IMR-90 (cell line): Measurements from ENCODE around the gene GK.

Experiments used
- BHLHE40 ChIP-seq: fragments of 150-350 bp; IDR thresholded peaks from 2 replicates; pipeline ENCODE4 v1.6.1; 2016; ENCODE audit warnings: mild to moderate bottlenecking, low read depth, low read length
- NFE2L2 ChIP-seq: fragments of 150-350 bp; IDR thresholded peaks from 2 replicates; pipeline ENCODE4 v1.6.1; 2016; ENCODE audit warnings: low read depth, mild to moderate bottlenecking, low read length
- POLR2A ChIP-seq: IDR thresholded peaks from 2 replicates; pipeline ENCODE4 v1.6.1; 2012; ENCODE audit warnings: mild to moderate bottlenecking, low read depth, low read length
- RAD21 ChIP-seq: IDR thresholded peaks from 2 replicates; pipeline ENCODE4 v1.6.1; 2012; ENCODE audit warnings: low read length, improper control_type of control experiment
- TF ChIP-seq, protein P1 (sequence below): conservative IDR thresholded peaks from 2 replicates; pipeline ENCODE4 v1.5.1; 2012; ENCODE audit warnings: mild to moderate bottlenecking, low read depth, low read length, improper control_type of control experiment

DNA sequence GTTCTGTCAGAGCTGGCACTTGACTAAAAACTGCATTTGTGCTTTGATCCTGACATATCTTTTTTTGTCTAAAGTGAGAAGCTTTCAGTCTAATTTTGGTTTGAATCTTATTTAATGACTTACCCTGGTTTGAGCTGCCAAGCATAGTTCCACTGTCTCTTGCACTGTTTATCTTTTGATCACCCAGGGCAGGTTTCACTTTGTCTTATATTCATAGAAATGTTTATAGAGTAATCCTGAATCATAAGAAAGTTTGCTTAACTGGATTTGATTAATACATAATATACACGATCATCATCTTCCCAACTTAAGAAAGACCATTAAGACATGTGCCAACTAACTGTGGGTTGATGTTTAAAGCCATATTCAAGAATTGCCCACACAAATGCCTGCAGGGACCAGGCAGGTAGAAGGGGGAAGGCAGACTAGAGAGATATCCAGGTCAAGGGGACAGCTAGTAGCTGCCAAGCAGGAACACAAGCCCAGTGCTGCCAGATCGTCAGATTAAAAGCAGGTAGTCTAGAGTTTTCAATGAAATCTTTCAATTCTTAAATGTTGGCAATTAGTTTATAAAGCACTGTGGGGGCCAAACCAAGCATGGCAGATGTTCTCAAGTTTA lies 1.9 kb downstream of the GK start:
- TF ChIP-seq POLR2A (peak; percentile 72), RAD21 (no peak), NFE2L2 (no peak), BHLHE40 (no peak)
- TF ChIP-seq, protein P1, sequence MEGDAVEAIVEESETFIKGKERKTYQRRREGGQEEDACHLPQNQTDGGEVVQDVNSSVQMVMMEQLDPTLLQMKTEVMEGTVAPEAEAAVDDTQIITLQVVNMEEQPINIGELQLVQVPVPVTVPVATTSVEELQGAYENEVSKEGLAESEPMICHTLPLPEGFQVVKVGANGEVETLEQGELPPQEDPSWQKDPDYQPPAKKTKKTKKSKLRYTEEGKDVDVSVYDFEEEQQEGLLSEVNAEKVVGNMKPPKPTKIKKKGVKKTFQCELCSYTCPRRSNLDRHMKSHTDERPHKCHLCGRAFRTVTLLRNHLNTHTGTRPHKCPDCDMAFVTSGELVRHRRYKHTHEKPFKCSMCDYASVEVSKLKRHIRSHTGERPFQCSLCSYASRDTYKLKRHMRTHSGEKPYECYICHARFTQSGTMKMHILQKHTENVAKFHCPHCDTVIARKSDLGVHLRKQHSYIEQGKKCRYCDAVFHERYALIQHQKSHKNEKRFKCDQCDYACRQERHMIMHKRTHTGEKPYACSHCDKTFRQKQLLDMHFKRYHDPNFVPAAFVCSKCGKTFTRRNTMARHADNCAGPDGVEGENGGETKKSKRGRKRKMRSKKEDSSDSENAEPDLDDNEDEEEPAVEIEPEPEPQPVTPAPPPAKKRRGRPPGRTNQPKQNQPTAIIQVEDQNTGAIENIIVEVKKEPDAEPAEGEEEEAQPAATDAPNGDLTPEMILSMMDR, result no peak
